ENCODE results near the gene KRTAP1-1. TPM values are rescaled to one million over a fixed set of nuclear protein-coding genes. Genes with fewer than 3 reads are reported as not detected.
"Not testable (repeated sequence)": the region's sequence is repeated elsewhere in the genome, so short reads cannot be mapped to it uniquely, and the experiment has no call there.

The KRTAP1-1 gene
- total and polyA plus RNA-seq, 2 of the 4 experiments (the other 2 are of a cell fraction): 0.90 to 1.2 TPM

DNA sequence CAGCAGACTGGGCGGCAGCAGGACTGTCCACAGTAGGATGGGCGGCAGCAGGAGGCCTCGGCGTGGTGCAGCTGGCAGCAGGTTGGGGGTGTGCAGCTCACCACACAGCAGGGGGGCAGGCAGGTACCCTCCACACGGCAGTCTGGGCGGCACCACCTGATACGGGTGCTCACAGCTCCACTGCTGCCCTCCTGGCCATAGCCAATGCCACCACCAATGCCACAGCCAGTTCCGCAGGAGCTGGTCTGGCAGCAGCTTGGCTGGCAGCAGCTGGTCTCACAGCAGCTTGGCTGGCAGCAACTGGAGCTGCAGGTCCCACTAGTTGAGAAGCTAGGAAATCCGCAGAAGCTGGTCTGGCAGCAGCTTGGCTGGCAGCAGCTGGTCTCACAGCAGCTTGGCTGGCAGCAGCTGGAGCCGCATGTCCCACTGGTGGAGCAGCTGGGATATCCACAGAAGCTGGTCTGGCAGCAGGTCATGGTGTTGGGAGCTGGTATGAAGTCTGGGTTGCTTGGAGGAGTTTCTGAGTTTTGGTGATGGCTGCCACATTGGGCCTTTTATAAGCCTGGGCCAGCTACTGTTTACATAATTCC lies 6.8 kb downstream of the KRTAP1-1 start, which contains the start of gene KRTAP1-3:
KRTAP1-3 (minus strand) TSS at position 529 of the 590 bp plus-strand sequence; CDS start at position 476, 53 bp downstream.
- BruUV-seq (replicated peaks); POLR2A ChIA-PET (ENCODE audit: unreplicated experiment); dilution Hi-C loops (cut with HindIII; ENCODE audit: low sequenced_read_pairs, unreplicated experiment): not testable (repeated sequence)

More for the DNA sequence above, 6.8 kb downstream of the KRTAP1-1 start, which contains the start of gene KRTAP1-3:
- 0 out of 3 replicates have a peak within 1 kb of the TSS, but pooled peaks have one; percentile 20 for H2BK15ac ChIP-seq (ENCODE audit: low read depth, low read length)
- H3K56ac ChIP-seq (ENCODE audit: extremely low read depth, insufficient read depth, low read length); H3K79me1 ChIP-seq (ENCODE audit: low read depth in 1 of 2, low read length in 2 of 2); H2BK20ac ChIP-seq (ENCODE audit: low read depth, low read length); H2BK5ac ChIP-seq (ENCODE audit: low read depth, low read length, poor library complexity, severe bottlenecking); H3K23ac ChIP-seq (ENCODE audit: low read depth, low read length); intact Hi-C loops (cut with micrococcal nuclease); CTCF ChIA-PET; H3K27me3 ChIP-seq (ENCODE audit: control insufficient read depth, insufficient read depth, low read length); in situ Hi-C loops (cut with MboI; ENCODE audit: low sequenced_read_pairs); H3K36me3 ChIP-seq (ENCODE audit: control insufficient read depth, insufficient read depth, low read length); H2AFZ ChIP-seq (replicated peaks; ENCODE audit: low read length, poor library complexity); H3K4me1 ChIP-seq (ENCODE audit: control insufficient read depth, insufficient read depth, low read length); ATAC-seq (ENCODE audit: low read depth); H4K20me1 ChIP-seq (ENCODE audit: insufficient read depth, low read length); H4K5ac ChIP-seq (ENCODE audit: low read depth, low read length); H3K18ac ChIP-seq (ENCODE audit: low read depth, low read length); H2BK120ac ChIP-seq (ENCODE audit: low read depth, low read length); H2AK5ac ChIP-seq (ENCODE audit: low read depth, low read length); H3K4ac ChIP-seq (ENCODE audit: low read depth, low read length); H3K4me2 ChIP-seq (ENCODE audit: low read depth, low read length); H3K27ac ChIP-seq (ENCODE audit: insufficient read depth, low read length); H3K9me3 ChIP-seq (ENCODE audit: control insufficient read depth, insufficient read depth, low read length); H4K91ac ChIP-seq (ENCODE audit: insufficient read depth, low read depth, low read length); H3K9me1 ChIP-seq (ENCODE audit: insufficient read depth, low read length); H3K9ac ChIP-seq (ENCODE audit: low read depth, low read length); H2AK9ac ChIP-seq (replicated peaks; ENCODE audit: low read depth, low read length, poor library complexity); H3K14ac ChIP-seq (replicated peaks; ENCODE audit: low read depth, low read length); H4K8ac ChIP-seq (ENCODE audit: low read depth in 2 of 2, low read length in 2 of 2); H3K4me3 ChIP-seq (ENCODE audit: insufficient read depth, low read depth, low read length); DNase-seq: not testable (repeated sequence)
- 71% methylated on average over 1 of the region's 10 CpGs; no CpG with 5 or more reads in 1 of the 2 experiments for WGBS, 2 experiments (ENCODE audit: extremely low coverage in 2 of 2, insufficient read length in 1 of 2)
